HEK293T (cell line): ENCODE results near the gene TTC33.

Experiments used
- ARNT ChIP-seq: fragments of 450-650 bp; IDR thresholded peaks from 2 replicates; pipeline ENCODE4 v1.6.1; 2017; ENCODE audit warnings: mild to moderate bottlenecking
- BHLHE40 ChIP-seq: fragments of 450-650 bp; IDR thresholded peaks from 2 replicates; pipeline ENCODE4 v1.6.1; 2016; ENCODE audit warnings: mild to moderate bottlenecking, moderate library complexity, borderline replicate concordance
- ELF4 ChIP-seq: fragments of 450-650 bp; IDR thresholded peaks from 2 replicates; pipeline ENCODE4 v1.6.1; 2017; ENCODE audit warnings: antibody characterized with exemption
- FOXA1 ChIP-seq: fragments of 450-650 bp; IDR thresholded peaks from 2 replicates; pipeline ENCODE4 v1.6.1; 2016; ENCODE audit warnings: mild to moderate bottlenecking
- FOXK2 ChIP-seq: fragments of 450-650 bp; IDR thresholded peaks from 2 replicates; pipeline ENCODE4 v1.6.1; 2016; ENCODE audit warnings: mild to moderate bottlenecking
- FOXM1 ChIP-seq: fragments of 450-650 bp; IDR thresholded peaks from 2 replicates; pipeline ENCODE4 v1.6.1; 2017; ENCODE audit warnings: mild to moderate bottlenecking, borderline replicate concordance
- HDGF ChIP-seq: fragments of 450-650 bp; IDR thresholded peaks from 2 replicates; pipeline ENCODE4 v1.6.1; 2017; ENCODE audit warnings: antibody characterized with exemption, borderline replicate concordance
- NFRKB ChIP-seq: fragments of 450-650 bp; IDR thresholded peaks from 2 replicates; pipeline ENCODE4 v1.6.1; 2016; ENCODE audit warnings: mild to moderate bottlenecking, moderate library complexity
- SP1 ChIP-seq: fragments of 450-650 bp; IDR thresholded peaks from 2 replicates; pipeline ENCODE4 v1.6.1; 2017
- SUZ12 ChIP-seq: fragments of 450-650 bp; IDR thresholded peaks from 2 replicates; pipeline ENCODE4 v1.6.1; 2016; ENCODE audit warnings: mild to moderate bottlenecking
- TARDBP ChIP-seq: fragments of 450-650 bp; IDR thresholded peaks from 2 replicates; pipeline ENCODE4 v1.6.1; 2016
- TF ChIP-seq, protein P1 (sequence below): fragments of 450-650 bp; IDR thresholded peaks from 2 replicates; pipeline ENCODE4 v1.6.1; 2016

DNA sequence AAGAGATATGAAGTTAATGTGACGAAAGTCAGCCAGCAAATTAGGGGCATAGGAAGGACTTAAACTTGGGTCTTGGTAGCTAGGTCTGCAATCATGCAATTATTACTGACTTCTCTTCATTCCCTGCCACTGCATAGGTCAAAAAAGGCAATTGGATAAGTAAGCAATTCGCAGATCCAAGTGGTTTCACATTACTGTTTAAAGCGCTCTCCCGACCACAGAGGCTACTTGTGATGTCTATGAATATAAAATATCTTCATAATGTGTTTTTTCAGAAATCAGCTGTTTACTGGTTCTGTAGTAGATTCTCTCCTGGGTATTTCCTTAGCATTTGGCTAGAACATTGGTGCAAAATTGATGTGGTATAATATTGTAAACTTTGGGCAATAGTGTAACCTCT lies 250.7 kb downstream of the TTC33 start:
- TF ChIP-seq TARDBP (no peak), SP1 (no peak), FOXM1 (no peak), ELF4 (no peak), BHLHE40 (no peak), FOXK2 (no peak), HDGF (no peak), SUZ12 (no peak), ARNT (no peak), FOXA1 (no peak), NFRKB (no peak)
- TF ChIP-seq, protein P1, sequence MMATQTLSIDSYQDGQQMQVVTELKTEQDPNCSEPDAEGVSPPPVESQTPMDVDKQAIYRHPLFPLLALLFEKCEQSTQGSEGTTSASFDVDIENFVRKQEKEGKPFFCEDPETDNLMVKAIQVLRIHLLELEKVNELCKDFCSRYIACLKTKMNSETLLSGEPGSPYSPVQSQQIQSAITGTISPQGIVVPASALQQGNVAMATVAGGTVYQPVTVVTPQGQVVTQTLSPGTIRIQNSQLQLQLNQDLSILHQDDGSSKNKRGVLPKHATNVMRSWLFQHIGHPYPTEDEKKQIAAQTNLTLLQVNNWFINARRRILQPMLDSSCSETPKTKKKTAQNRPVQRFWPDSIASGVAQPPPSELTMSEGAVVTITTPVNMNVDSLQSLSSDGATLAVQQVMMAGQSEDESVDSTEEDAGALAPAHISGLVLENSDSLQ, result no peak
